ENCODE measurements around the gene TTC39B. TPM values are rescaled to one million over a fixed set of nuclear protein-coding genes. Genes with fewer than 3 reads are reported as not detected.

The TTC39B gene
- total RNA-seq, 1 donor from 2014 or later: 6.9 TPM

- DNase-seq: no peak
These were observed 6.8 kb downstream of the TTC39B start for GRCh38 chr9:15300218-15300617.

GRCh38 chr9:15299374-15299939, 7.6 kb downstream of the TTC39B start:
- DNase-seq: no peak

- DNase-seq: no peak
These were observed 8.7 kb downstream of the TTC39B start for GRCh38 chr9:15298362-15298761.

GRCh38 chr9:15295761-15296405, 11.1 kb downstream of the TTC39B start:
- DNase-seq: no peak

GRCh38 chr9:15294604-15295003, 12.4 kb downstream of the TTC39B start:
- DNase-seq: no peak

GRCh38 chr9:15293804-15294316, 13.2 kb downstream of the TTC39B start:
- no peak for DNase-seq

- no peak for DNase-seq
These were observed 13.9 kb downstream of the TTC39B start for GRCh38 chr9:15293084-15293483.

GRCh38 chr9:15289603-15290002, 17.4 kb downstream of the TTC39B start:
- DNase-seq: no peak

GRCh38 chr9:15287309-15287708, 19.7 kb downstream of the TTC39B start:
- DNase-seq: no peak

GRCh38 chr9:15286161-15286821, 20.7 kb downstream of the TTC39B start:
- DNase-seq: no peak

GRCh38 chr9:15282567-15283285, 24.3 kb downstream of the TTC39B start:
- DNase-seq: no peak

GRCh38 chr9:15280647-15281046, 26.4 kb downstream of the TTC39B start:
- DNase-seq: no peak

- no peak for DNase-seq
These were observed 28.2 kb downstream of the TTC39B start for GRCh38 chr9:15278839-15279238.

GRCh38 chr9:15278091-15278687, 28.8 kb downstream of the TTC39B start:
- DNase-seq: no peak

GRCh38 chr9:15277400-15278090, 29.5 kb downstream of the TTC39B start:
- DNase-seq: no peak

- DNase-seq: no peak
These were observed 30.6 kb downstream of the TTC39B start for GRCh38 chr9:15276328-15276938.

- DNase-seq: no peak
These were observed 32.6 kb downstream of the TTC39B start for GRCh38 chr9:15274425-15274824.

- no peak for DNase-seq
These were observed 34.6 kb downstream of the TTC39B start for GRCh38 chr9:15272377-15272928.

GRCh38 chr9:15271403-15271802, 35.6 kb downstream of the TTC39B start:
- DNase-seq: no peak

GRCh38 chr9:15268782-15269181, 38.2 kb downstream of the TTC39B start:
- DNase-seq: no peak

- no peak for DNase-seq
These were observed 38.7 kb downstream of the TTC39B start for GRCh38 chr9:15268317-15268716.
